Spleen (tissue), 7 donors: ENCODE measurements around the gene CHAMP1.

ENCODE experiments used
- CTCF ChIP-seq, 11 experiments: fragments of 200-600 bp in 7 of 11; fragments of 450-650 bp in 4 of 11; sonication (generic) in 4 of 11; IDR thresholded peaks in 8 of 11; conservative IDR thresholded peaks in 3 of 11; 1 replicate in 7 of 11; 2 replicates in 4 of 11; pipeline versions ENCODE4 v1.4.0 to v1.8.0; 2016 to 2021; ENCODE audit warnings: antibody characterized with exemption in 11 of 11, inconsistent platforms in 4 of 11, mild to moderate bottlenecking in 1 of 11
- POLR2A ChIP-seq, 3 donors: fragments of 450-650 bp; IDR thresholded peaks; one replicate each; pipeline ENCODE4 v1.5.1; 2017; ENCODE audit warnings: antibody characterized with exemption in 3 of 3, mild to moderate bottlenecking in 1 of 3
- donor health status: DM: no; HTN: no; CAD: no; lungs with moderate emphysema.
- donor health status: DM: no; HTN: no; CAD: no.
- donor health status: DM: no; HTN: no; CAD: no.

DNA sequence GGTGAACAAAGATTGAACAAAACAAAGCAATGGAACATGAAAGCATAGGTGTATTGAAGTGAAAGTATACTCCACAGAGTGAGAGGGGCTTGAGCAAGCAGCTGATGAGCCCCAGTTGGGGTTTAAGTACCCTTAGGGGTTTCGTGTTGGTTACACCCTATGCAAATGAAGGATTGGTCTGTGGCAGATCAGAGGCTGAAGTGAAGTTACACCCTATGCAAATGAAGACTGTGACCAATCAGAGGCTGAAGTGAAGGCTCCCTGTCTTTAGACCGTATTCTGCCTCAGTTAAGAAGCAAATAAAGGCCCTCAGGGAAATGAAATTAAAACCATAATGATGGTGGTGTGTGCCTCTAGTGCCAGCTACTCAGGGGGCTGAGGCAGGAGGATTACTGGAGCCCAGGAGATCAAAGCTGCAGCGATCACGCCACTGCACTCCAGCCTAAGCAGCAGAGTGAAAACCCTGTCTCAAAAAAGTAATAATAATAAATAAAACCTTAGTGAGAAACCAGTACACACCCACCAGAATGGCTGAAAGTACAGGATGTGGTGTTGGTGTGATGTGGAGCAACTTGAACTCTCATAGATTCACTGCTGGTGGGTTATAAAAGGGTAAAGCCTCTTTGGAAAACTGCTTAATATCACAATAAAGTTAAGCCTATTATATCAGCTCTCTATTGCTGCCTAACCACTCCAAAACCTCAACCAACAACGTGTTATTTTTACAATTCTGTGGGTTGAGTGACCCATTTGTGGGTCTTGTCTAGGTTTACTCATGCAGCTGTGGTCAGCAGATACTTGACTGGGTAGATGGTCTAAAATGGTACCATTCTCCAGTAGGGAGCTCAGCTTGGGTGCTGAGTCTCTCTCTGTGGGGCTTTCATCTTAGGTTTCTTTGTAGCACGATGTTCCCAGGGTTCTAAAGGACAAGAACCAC is 45.7 kb upstream of the CHAMP1 start:
- TF ChIP-seq CTCF (IDR thresholded peaks at IDR 0.05 in 8 of 11, conservative IDR thresholded peaks at IDR 0.05 in 3 of 11) (no peak), POLR2A (IDR thresholded peaks at IDR 0.05) (no peak)
